OCI-LY7 (cell line): ENCODE results near the gene PTPRE. TPM values are rescaled to one million over a fixed set of nuclear protein-coding genes. Genes with fewer than 3 reads are reported as not detected.

Experiments used
- BruUV-seq: library from RNA; stranded (reverse); fragments of 400-500 nt; replicated peaks from 2 replicates; lab custom pipeline; 2021; lab: Mats Ljungman, UMichigan
- CTCF ChIA-PET: fragments of 300-600 bp; sonication (Branson Sonifier 250); formaldehyde crosslinking; loops from one replicate; lab custom pipeline; 2022; ENCODE audit warnings: antibody characterized with exemption; ENCODE audit not compliant: unreplicated experiment; lab: Charles Lee
- POLR2A ChIA-PET: fragments of 300-600 bp; sonication (Branson Sonifier 250); formaldehyde crosslinking; loops from one replicate; lab custom pipeline; 2022; ENCODE audit warnings: antibody characterized with exemption; lab: Charles Lee
- DNase-seq: peaks from one replicate; pipeline ENCODE4 v3.0.0-alpha.2; 2015; ENCODE audit warnings: low spot score
- H2AFZ ChIP-seq: fragments of 200-600 bp; sonication (generic), shearing (Covaris generic); 2 replicates; pipeline ENCODE4 v1.6.1; 2014; ENCODE audit warnings: mild to moderate bottlenecking, antibody characterized with exemption, low read length, moderate library complexity
- H3K27ac ChIP-seq: fragments of 200-600 bp; sonication (generic); 2 replicates; pipeline ENCODE4 v1.5.1; 2014; ENCODE audit warnings: mixed run types, low read depth, mild to moderate bottlenecking, moderate library complexity, low read length, inconsistent platforms; ENCODE audit not compliant: poor library complexity, severe bottlenecking
- H3K36me3 ChIP-seq: fragments of 200-600 bp; sonication (generic); 2 replicates; pipeline ENCODE4 v1.6.1; 2014; ENCODE audit warnings: mild to moderate bottlenecking, antibody characterized with exemption, low read length, moderate library complexity, mixed read lengths; ENCODE audit not compliant: insufficient read depth
- H3K4me1 ChIP-seq: fragments of 200-600 bp; sonication (generic); 2 replicates; pipeline ENCODE4 v1.5.1; 2014; ENCODE audit warnings: mild to moderate bottlenecking, low read length; ENCODE audit not compliant: insufficient read depth, poor library complexity, severe bottlenecking
- H3K4me2 ChIP-seq: fragments of 200-600 bp; sonication (generic); 2 replicates; pipeline ENCODE4 v1.6.1; 2014; ENCODE audit warnings: mild to moderate bottlenecking, low read length
- H3K4me3 ChIP-seq: fragments of 200-600 bp; sonication (generic); 2 replicates; pipeline ENCODE4 v1.5.1; 2014; ENCODE audit warnings: mild to moderate bottlenecking, low read depth, low read length; ENCODE audit not compliant: poor library complexity, severe bottlenecking
- H3K79me2 ChIP-seq: fragments of 200-600 bp; sonication (generic); 2 replicates; pipeline ENCODE4 v1.6.1; 2016; ENCODE audit warnings: low read depth, mild to moderate bottlenecking, low read length, moderate library complexity, mixed read lengths; ENCODE audit not compliant: insufficient read depth
- H3K9me2 ChIP-seq: fragments of 200-600 bp; sonication (generic); 2 replicates; pipeline ENCODE4 v1.6.1; 2016; ENCODE audit warnings: mild to moderate bottlenecking, low read length, mixed read lengths; ENCODE audit not compliant: insufficient read depth
- H3K9me3 ChIP-seq: fragments of 200-600 bp; sonication (generic); 2 replicates; pipeline ENCODE4 v1.6.1; 2014; ENCODE audit warnings: mild to moderate bottlenecking, mixed run types, low read length, mixed read lengths
- H4K20me1 ChIP-seq: fragments of 200-600 bp; sonication (generic); 2 replicates; pipeline ENCODE4 v1.6.1; 2014; ENCODE audit warnings: mild to moderate bottlenecking, antibody characterized with exemption, low read length, moderate library complexity, mixed read lengths; ENCODE audit not compliant: insufficient read depth
- CTCF ChIP-seq: fragments of 200-600 bp; sonication (generic); conservative IDR thresholded peaks from 2 replicates; pipeline ENCODE4 v1.5.1; 2014; ENCODE audit warnings: mild to moderate bottlenecking, antibody characterized with exemption, low read length, moderate library complexity, mixed read lengths
- EZH2phosphoT487 ChIP-seq: fragments of 200-600 bp; sonication (generic); IDR thresholded peaks from 2 replicates; pipeline ENCODE4 v1.6.1; 2018; ENCODE audit warnings: low read depth, borderline replicate concordance, mild to moderate bottlenecking, mixed run types, antibody characterized with exemption, low read length, moderate library complexity, mixed read lengths
- intact Hi-C: fragments of 100-400 bp; cut with micrococcal nuclease; formaldehyde crosslinking; loops from one replicate; pipeline ENCODE4 v1.10.0; 2022; ENCODE audit not compliant: unreplicated experiment
- total RNA-seq, 2 experiments: library from RNA; depleted of rRNA in 1 of 2; stranded (reverse); fragments of >200 nt in 1 of 2; shearing (Covaris generic) in 1 of 2; gene quantifications; 2 replicates each; pipeline ENCODE4 v1.2.3, GENCODE V29; 2014 to 2022

The PTPRE gene
- total RNA-seq, 2 experiments from 2014 or later: 6.8 to 8.3 TPM

GRCh38 chr10:127966875-127967274, 60.0 kb downstream of the PTPRE start:
- intact Hi-C loops: no loop called here

GRCh38 chr10:127968027-127968441, 61.1 kb downstream of the PTPRE start:
- no peak for DNase-seq
- POLR2A ChIA-PET: no interaction called here
- Histone ChIP-seq H3K4me1 (no peaks in the 10 kb centered on the region), H3K4me3 (no peak overlapping the region), H3K4me2 (no peak overlapping the region), H4K20me1 (no peaks in the 10 kb centered on the region), H3K9me3 (no peaks in the 10 kb centered on the region), H2AFZ (no peak overlapping the region), H3K9me2 (no peaks in the 10 kb centered on the region), H3K27ac (no peak overlapping the region), H3K79me2 (no peaks in the 10 kb centered on the region), H3K36me3 (no peaks in the 10 kb centered on the region)
- CTCF ChIA-PET: no interaction called here
- intact Hi-C loops: no loop called here
- TF ChIP-seq EZH2phosphoT487 (no peak), CTCF (no peak)
- no TSS peak for BruUV-seq

More at GRCh38 chr10:127966875-127967274, 60.0 kb downstream of the PTPRE start:
- no peaks in the 10 kb centered on the region for H3K9me2 ChIP-seq
- H3K27ac ChIP-seq: no peak overlapping the region
- H3K9me3 ChIP-seq: no peaks in the 10 kb centered on the region
- H3K4me2 ChIP-seq: no peak overlapping the region
- H3K36me3 ChIP-seq: no peaks in the 10 kb centered on the region
- no peak overlapping the region for H3K4me3 ChIP-seq
- no peak for DNase-seq
- ChIA-PET POLR2A (interaction anchor here (0.6 to 1.0 kb wide), 2 partner anchors 10 to 209 kb away, joined by 3 read pairs; no protein-coding TSS in a partner anchor), CTCF (no interaction called here)
- no peaks in the 10 kb centered on the region for H3K4me1 ChIP-seq
- BruUV-seq: no TSS peak
- TF ChIP-seq EZH2phosphoT487 (no peak), CTCF (no peak)
- H3K79me2 ChIP-seq: no peaks in the 10 kb centered on the region
- no peak overlapping the region for H2AFZ ChIP-seq
- no peaks in the 10 kb centered on the region for H4K20me1 ChIP-seq

- intact Hi-C loops: no loop called here
- CTCF ChIA-PET: no interaction called here
- DNase-seq: no peak
- Histone ChIP-seq H3K4me1 (no peaks in the 10 kb centered on the region), H3K9me2 (no peaks in the 10 kb centered on the region), H3K9me3 (no peaks in the 10 kb centered on the region), H3K27ac (no peak overlapping the region), H3K36me3 (no peaks in the 10 kb centered on the region), H3K4me2 (no peak overlapping the region), H3K4me3 (no peak overlapping the region), H4K20me1 (no peaks in the 10 kb centered on the region), H2AFZ (no peak overlapping the region), H3K79me2 (no peaks in the 10 kb centered on the region)
- BruUV-seq: no TSS peak
- POLR2A ChIA-PET: no interaction called here
- no peak for TF ChIP-seq EZH2phosphoT487
- TF ChIP-seq CTCF: no peak
These were observed 61.8 kb downstream of the PTPRE start for GRCh38 chr10:127968659-127969058.
